ENCODE data around the gene STAB2.

STAB2 gene

DNA sequence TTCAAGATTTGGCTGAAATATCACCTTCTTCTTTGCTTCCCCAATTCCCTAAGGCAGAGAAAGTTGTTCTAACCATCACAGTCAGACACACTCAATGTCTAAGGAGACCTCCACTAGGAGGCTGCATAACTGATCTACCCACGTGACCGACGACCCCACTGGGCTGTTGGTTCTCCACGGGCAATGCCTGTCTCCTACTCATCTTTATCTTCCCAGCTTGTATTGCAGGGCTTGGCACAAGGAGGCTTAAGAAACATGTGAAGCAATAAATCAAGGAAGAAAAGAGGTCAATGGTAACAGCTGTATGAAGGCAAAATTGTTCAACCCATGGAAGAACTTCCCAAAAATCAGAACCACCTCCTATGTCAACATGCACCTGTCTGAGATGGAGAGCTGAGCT is 226.9 kb downstream of the STAB2 start:
- DNase-seq = no peak

DNA sequence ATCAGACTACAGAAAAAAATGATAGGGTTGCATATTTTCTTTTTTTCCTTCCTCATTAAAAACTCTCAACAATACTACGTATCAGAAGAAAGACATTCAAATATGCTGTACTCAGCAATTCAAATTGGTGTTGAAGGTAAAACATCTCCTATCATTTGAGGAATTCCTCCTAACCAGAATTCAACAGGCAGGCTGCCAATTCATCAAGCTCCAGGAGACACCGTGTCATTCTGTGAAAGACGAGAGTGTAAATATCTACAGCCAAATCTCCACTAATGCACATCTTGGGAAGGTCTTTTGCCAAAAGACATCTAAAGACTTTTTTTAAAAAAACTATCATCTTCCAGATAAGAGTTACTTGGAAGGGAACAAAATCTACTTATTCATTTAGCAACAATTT is 227.4 kb downstream of the STAB2 start:
- no peak for DNase-seq
